ACC112 (cell line): ENCODE results near the gene GTF2A1L.
"Not testable (repeated sequence)": the region's sequence is repeated elsewhere in the genome, so short reads cannot be mapped to it uniquely, and the experiment has no call there.

ENCODE experiments used
- H2AFZ ChIP-seq: fragments of 200-600 bp; sonication (generic); one replicate; pipeline ENCODE4 v1.6.0; 2017; ENCODE audit warnings: antibody characterized with exemption, low read length; ENCODE audit not compliant: unreplicated experiment
- H3K27ac ChIP-seq: fragments of 200-600 bp; sonication (generic); 2 replicates; pipeline ENCODE4 v1.5.1; 2014; ENCODE audit warnings: low read depth, mild to moderate bottlenecking, antibody characterized with exemption, low read length, moderate library complexity
- H3K27me3 ChIP-seq: fragments of 200-600 bp; sonication (generic); 2 replicates; pipeline ENCODE4 v1.6.1; 2014; ENCODE audit warnings: mild to moderate bottlenecking, antibody characterized with exemption, low read length, moderate library complexity, mixed read lengths; ENCODE audit not compliant: insufficient read depth
- H3K36me3 ChIP-seq: fragments of 200-600 bp; sonication (generic); 2 replicates; pipeline ENCODE4 v1.6.1; 2016; ENCODE audit warnings: mild to moderate bottlenecking, antibody characterized with exemption, low read length, moderate library complexity, mixed read lengths; ENCODE audit not compliant: insufficient read depth
- H3K4me1 ChIP-seq: fragments of 200-600 bp; sonication (generic); one replicate; pipeline ENCODE4 v1.6.1; 2016; ENCODE audit warnings: low read length, mixed read lengths; ENCODE audit not compliant: insufficient read depth, unreplicated experiment, control insufficient read depth
- H3K4me3 ChIP-seq: fragments of 200-600 bp; sonication (generic); 2 replicates; pipeline ENCODE4 v1.5.1; 2014; ENCODE audit warnings: mild to moderate bottlenecking, low read depth, low read length
- H3K79me2 ChIP-seq: fragments of 200-600 bp; sonication (generic); one replicate; pipeline ENCODE4 v1.6.0; 2016; ENCODE audit warnings: low read length; ENCODE audit not compliant: control insufficient read depth, unreplicated experiment, insufficient read depth

Gene GTF2A1L

DNA sequence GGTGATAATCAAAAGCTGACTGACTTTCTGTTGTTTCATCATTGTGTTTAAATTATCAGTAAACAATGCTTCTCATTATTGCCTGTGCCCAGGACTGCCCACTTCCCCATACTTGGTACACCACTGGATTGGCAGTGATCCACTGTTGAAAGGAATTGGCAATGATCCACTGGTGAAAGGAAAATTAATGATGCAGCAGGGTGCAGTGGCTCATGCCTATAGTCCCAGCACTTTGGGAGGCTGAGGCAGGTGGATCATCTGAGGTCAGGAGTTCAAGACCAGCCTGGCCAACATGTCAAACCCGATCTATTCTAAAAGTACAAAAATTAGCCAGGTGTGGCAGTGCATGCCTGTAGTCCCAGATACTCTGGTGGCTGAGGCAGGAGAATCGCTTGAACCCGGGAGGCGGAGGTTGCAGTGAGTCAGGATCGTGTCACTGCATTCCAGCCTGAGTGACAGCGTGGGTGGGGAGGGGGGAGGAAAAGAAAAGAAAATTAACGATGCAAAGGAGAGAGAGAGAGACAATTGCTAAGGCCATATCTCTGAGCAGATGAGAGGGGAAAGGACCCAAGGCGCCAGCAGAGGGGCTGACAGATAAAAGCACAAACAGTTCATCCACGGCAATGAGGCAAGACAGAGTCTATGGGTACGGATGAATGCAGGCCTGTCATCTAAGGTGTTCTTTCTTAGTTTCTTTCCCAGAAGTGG is 10.2 kb upstream of the GTF2A1L start:
- H3K36me3 ChIP-seq, result no peaks in the 10 kb centered on the region

DNA sequence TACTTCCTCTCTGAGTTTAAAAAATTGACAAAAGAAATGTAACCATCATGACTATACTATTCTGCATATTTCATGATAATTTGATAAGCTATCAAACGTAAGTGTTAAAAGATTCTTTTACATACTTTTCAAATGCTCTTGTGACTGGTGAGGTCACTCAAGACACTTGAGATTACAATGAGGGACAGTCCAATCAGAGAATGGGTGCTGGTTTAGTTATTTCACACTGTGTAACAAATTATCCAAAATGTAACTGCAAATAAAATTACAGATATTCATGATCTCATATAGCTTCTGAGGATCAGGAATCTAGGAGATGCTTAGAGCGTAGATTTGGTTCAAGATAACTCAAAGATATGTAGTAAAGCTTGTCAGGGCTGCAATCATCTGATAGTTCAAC is 4.4 kb upstream of the GTF2A1L start:
- H3K4me1 ChIP-seq, result no peaks in the 10 kb centered on the region
- no peak overlapping the region for H3K27ac ChIP-seq
- H2AFZ ChIP-seq, result no peak overlapping the region

More for the DNA sequence above, 10.2 kb upstream of the GTF2A1L start:
- peaks cover 11% of the 10 kb centered on the region for H3K4me1 ChIP-seq
- no peak overlapping the region for H2AFZ ChIP-seq
- H3K27me3 ChIP-seq, result no peaks in the 10 kb centered on the region
- no peaks in the 10 kb centered on the region for H3K79me2 ChIP-seq
- H3K4me3 ChIP-seq, result no peak overlapping the region
- no peak overlapping the region for H3K27ac ChIP-seq

DNA sequence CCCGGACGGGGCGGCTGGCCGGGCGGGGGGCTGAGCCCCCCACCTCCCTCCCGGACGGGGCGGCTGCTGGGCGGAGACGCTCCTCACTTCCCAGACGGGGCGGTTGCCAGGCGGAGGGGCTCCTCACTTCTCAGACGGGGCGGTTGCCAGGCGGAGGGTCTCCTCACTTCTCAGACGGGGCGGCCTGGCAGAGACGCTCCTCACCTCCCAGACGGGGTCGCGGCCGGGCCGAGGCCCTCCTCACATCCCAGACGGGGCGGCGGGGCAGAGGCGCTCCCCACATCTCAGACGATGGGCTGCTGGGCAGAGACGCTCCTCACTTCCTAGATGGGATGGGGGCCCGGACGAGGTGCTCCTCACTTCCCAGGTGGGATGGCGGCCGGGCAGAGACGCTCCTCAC is 3.1 kb upstream of the GTF2A1L start:
- not testable (repeated sequence) for H3K79me2 ChIP-seq, H3K36me3 ChIP-seq, H3K4me3 ChIP-seq, H2AFZ ChIP-seq, H3K27ac ChIP-seq, H3K4me1 ChIP-seq
- H3K27me3 ChIP-seq, result peaks cover 25% of the 10 kb centered on the region

More for the DNA sequence above, 4.4 kb upstream of the GTF2A1L start:
- H3K4me3 ChIP-seq, result no peak overlapping the region
- H3K36me3 ChIP-seq, result no peaks in the 10 kb centered on the region
- H3K27me3 ChIP-seq, result peaks cover 19% of the 10 kb centered on the region
- no peaks in the 10 kb centered on the region for H3K79me2 ChIP-seq

DNA sequence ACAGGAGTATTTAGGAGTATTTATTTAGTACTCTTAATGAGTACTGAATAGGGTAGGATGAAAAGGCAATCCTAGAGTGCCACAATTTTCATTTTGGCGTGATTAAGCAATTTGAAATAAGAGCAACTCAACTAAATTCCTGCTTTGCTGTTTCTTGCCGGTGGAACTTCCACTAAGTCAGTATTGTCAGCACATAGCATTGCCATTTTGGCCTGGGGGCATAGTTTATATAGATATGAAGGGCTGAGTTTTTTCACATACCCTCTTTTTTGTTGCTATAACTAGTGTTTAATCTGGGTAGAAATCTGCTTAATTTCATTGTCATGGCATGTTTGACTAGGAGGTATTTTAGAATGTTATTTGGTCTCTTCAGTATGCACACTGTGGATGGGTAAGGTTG is 1.9 kb downstream of the GTF2A1L start:
- Histone ChIP-seq H3K4me1 (no peaks in the 10 kb centered on the region), H3K27me3 (peaks cover 25% of the 10 kb centered on the region), H2AFZ (no peak overlapping the region), H3K79me2 (no peaks in the 10 kb centered on the region), H3K4me3 (no peak overlapping the region), H3K36me3 (no peaks in the 10 kb centered on the region), H3K27ac (no peak overlapping the region)

DNA sequence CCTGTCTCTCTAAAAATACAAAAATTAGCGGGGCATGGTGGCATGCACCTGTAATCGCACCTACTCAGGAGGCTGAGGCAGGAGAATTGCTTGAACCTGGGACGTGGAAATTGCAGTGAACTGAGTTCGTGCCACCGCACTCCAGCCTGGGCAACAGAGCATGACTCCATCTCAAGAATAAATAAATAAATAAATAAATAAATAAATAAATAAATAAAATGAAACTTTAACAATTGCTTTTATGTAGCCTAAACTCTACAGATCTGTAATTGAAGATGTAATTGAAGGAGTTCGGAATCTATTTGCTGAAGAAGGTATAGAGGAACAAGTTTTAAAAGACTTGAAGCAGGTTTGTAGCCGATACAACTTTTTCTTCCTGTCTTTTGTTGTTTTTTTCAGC is 2.9 kb downstream of the GTF2A1L start:
- H3K4me3 ChIP-seq, result no peak overlapping the region
- no peaks in the 10 kb centered on the region for H3K79me2 ChIP-seq
- no peak overlapping the region for H2AFZ ChIP-seq
- H3K27ac ChIP-seq, result no peak overlapping the region
- H3K27me3 ChIP-seq, result peaks cover 25% of the 10 kb centered on the region
- H3K36me3 ChIP-seq, result no peaks in the 10 kb centered on the region
- H3K4me1 ChIP-seq, result no peaks in the 10 kb centered on the region

DNA sequence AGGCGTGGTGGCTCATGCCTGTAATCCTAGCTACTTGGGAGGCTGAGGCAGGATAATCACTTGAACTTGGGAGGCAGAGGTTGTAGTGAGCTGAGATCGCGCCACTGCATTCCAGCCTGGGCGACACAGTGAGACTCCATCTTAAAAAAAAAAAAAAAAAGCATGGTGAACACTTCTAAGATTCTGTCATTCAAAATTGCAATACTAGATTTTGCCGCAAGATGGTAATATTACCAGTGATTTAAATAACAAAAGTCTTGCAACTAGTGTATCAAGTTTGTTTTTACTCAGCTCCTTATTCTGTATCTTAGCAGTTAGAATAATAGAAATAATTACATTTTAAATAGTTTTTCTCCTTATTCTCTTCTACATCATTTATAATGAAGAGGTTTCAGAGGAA is 5.0 kb downstream of the GTF2A1L start:
- H3K4me3 ChIP-seq, H3K27ac ChIP-seq, H3K36me3 ChIP-seq, H3K4me1 ChIP-seq, H2AFZ ChIP-seq, H3K79me2 ChIP-seq: not testable (repeated sequence)
- peaks cover 12% of the 10 kb centered on the region for H3K27me3 ChIP-seq

DNA sequence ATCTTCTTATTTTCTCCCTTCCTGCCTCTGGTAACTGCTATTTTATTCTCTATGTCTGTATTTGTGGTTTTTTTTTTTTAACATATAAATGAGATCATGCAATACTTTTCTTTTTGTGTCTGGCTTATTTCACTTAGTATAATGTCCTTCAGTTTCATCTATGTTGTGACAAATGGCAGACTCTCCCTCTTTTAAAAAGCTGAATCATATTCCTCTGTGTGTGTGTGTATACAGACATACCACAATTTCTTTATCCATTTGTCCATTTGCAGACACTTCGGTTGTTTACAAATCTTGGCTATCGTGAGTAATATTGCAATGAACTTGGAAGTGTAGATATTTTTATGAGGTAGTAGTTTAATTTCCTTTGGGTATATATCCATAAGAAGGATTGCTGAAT is 7.0 kb downstream of the GTF2A1L start:
- H2AFZ ChIP-seq, result no peak overlapping the region
- no peak overlapping the region for H3K4me3 ChIP-seq
- H3K27me3 ChIP-seq, result no peaks in the 10 kb centered on the region
- no peak overlapping the region for H3K27ac ChIP-seq
- no peaks in the 10 kb centered on the region for H3K4me1 ChIP-seq
- H3K36me3 ChIP-seq, result no peaks in the 10 kb centered on the region
- no peaks in the 10 kb centered on the region for H3K79me2 ChIP-seq

DNA sequence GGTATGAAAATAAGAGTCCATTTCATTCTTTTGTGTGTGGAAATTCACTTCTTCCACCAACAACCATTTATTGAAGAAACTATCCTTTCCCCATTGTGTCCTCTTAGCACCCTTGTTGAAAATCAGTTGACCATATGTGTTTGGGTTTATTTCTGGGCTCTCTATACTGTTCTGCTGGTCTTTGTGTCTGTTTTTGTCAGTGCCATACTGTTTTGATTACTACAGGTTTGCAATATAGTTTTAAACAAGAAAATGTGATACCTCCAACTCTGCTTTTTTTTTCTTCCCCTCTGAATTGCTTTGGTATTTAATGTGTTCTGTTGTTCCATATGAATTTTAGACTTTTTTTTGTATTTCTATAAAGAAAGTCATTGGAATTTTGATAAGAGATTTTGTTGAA is 8.4 kb downstream of the GTF2A1L start:
- H3K4me1 ChIP-seq, result no peaks in the 10 kb centered on the region
- no peak overlapping the region for H3K4me3 ChIP-seq
- H3K27ac ChIP-seq, result no peak overlapping the region
- no peaks in the 10 kb centered on the region for H3K79me2 ChIP-seq
- H3K36me3 ChIP-seq, result no peaks in the 10 kb centered on the region
- H2AFZ ChIP-seq, result no peak overlapping the region
- peaks cover 8% of the 10 kb centered on the region for H3K27me3 ChIP-seq

DNA sequence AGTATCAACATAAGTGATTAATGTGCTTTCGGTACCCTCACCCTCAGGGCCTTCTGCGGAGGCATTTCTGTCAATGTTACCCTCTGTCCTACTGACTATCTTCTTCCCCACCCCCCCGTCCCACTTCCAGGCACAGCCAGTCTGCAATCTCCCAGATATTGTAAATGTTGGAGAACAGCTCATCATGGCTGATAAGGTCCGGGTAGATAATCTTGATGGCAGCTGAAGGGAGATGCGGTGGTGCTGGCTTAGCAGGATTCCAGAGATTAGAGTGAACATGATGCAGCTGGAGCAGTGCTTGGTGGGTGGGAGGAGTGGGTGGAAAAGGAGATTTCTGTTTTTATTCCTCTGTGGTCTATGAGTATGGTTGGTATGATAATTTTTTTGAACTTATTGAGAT is 15.5 kb downstream of the GTF2A1L start:
- Histone ChIP-seq H3K27ac (no peak overlapping the region), H3K4me3 (no peak overlapping the region), H3K36me3 (no peaks in the 10 kb centered on the region), H3K79me2 (no peaks in the 10 kb centered on the region), H2AFZ (no peak overlapping the region), H3K4me1 (no peaks in the 10 kb centered on the region), H3K27me3 (peaks cover 40% of the 10 kb centered on the region)

DNA sequence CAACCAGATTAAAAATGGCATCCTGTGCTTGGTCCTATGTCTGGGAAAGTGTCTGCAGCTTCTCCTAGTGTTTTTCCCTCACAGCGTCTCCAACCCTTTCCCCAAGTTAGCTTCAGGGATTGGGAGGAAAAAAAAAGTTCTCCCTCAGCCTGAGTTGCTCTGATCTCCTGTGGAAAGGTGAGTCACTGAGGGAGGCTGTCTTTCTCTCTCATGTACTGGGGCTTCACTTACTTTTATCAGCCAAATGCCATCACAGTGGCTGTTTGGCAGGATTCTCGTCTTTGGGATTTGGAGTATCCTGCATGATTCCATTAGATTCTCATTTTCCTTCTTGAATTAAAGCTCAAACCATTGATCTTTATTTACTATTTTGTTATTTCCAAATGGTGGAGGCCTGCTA is 18.1 kb downstream of the GTF2A1L start:
- H3K36me3 ChIP-seq, result no peaks in the 10 kb centered on the region
- H3K27me3 ChIP-seq, result peaks cover 38% of the 10 kb centered on the region
- no peaks in the 10 kb centered on the region for H3K4me1 ChIP-seq
- no peaks in the 10 kb centered on the region for H3K79me2 ChIP-seq
- H2AFZ ChIP-seq, result no peak overlapping the region
- no peak overlapping the region for H3K27ac ChIP-seq
- no peak overlapping the region for H3K4me3 ChIP-seq

DNA sequence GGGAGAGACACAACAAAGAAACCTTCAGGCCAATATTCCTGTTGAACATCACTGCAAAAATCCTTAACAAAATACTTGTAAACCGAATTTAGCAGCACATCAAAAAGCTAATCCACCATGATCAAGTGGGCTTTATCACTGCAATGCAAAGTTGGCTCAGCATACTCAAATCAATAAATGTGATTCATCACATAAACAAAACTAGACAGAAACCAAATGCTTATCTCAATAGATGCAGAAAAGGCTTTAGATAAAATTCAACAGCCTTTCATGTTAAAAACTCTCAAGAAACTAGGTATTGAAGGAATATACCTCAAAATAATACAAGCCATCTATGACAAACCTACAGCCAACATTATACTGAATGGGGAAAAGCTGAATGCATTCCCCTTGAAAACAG is 20.6 kb downstream of the GTF2A1L start:
- Histone ChIP-seq H3K36me3 (no peaks in the 10 kb centered on the region), H3K27ac (no peak overlapping the region)

More for the DNA sequence above, 20.6 kb downstream of the GTF2A1L start:
- no peaks in the 10 kb centered on the region for H3K4me1 ChIP-seq
- H2AFZ ChIP-seq, result no peak overlapping the region
- no peak overlapping the region for H3K4me3 ChIP-seq
- peaks cover 26% of the 10 kb centered on the region for H3K27me3 ChIP-seq
- H3K79me2 ChIP-seq, result no peaks in the 10 kb centered on the region
